Calu3 (cell line): ENCODE results near the gene TFAP2D. TPM values are rescaled to one million over a fixed set of nuclear protein-coding genes. Genes with fewer than 3 reads are reported as not detected.

Experiments used
- BruUV-seq: library from RNA; stranded (reverse); fragments of 400-500 nt; replicated peaks from 2 replicates; lab custom pipeline; 2021; lab: Mats Ljungman, UMichigan
- CTCF ChIA-PET: fragments of 300-600 bp; sonication (Branson Sonifier 250); formaldehyde crosslinking; loops from one replicate; lab custom pipeline; 2022; ENCODE audit warnings: antibody characterized with exemption; lab: Charles Lee
- DNase-seq: peaks from one replicate; pipeline ENCODE4 v3.0.0; 2022
- H3K27ac Mint-ChIP-seq: one replicate; pipeline ENCODE4 v1.8.0; 2022; ENCODE audit warnings: mixed read lengths; ENCODE audit not compliant: unreplicated experiment
- H3K27me3 Mint-ChIP-seq: one replicate; pipeline ENCODE4 v1.8.0; 2022; ENCODE audit warnings: mixed read lengths; ENCODE audit not compliant: unreplicated experiment
- H3K36me3 Mint-ChIP-seq: one replicate; pipeline ENCODE4 v1.8.0; 2022; ENCODE audit warnings: mild to moderate bottlenecking, moderate library complexity, mixed read lengths; ENCODE audit not compliant: insufficient read depth, unreplicated experiment
- H3K4me1 Mint-ChIP-seq: one replicate; pipeline ENCODE4 v1.8.0; 2022; ENCODE audit warnings: mild to moderate bottlenecking, low read depth, mixed read lengths; ENCODE audit not compliant: unreplicated experiment
- H3K4me3 Mint-ChIP-seq: one replicate; pipeline ENCODE4 v1.8.0; 2022; ENCODE audit warnings: mild to moderate bottlenecking, low read depth, moderate library complexity, mixed read lengths; ENCODE audit not compliant: unreplicated experiment
- H3K9me3 Mint-ChIP-seq: one replicate; pipeline ENCODE4 v1.8.0; 2022; ENCODE audit warnings: low read depth, mixed read lengths; ENCODE audit not compliant: unreplicated experiment
- intact Hi-C: fragments of 100-400 bp; cut with micrococcal nuclease; formaldehyde crosslinking; loops from one replicate; pipeline ENCODE4 v1.10.0; 2022; ENCODE audit not compliant: unreplicated experiment
- total RNA-seq: library from RNA; stranded (reverse); gene quantifications from 2 replicates; pipeline ENCODE4 v1.2.3, GENCODE V29; 2022
- TF ChIP-seq, protein P1 (sequence below): fragments of 200-600 bp; IDR thresholded peaks from one replicate; pipeline ENCODE4 v1.8.0; 2022; ENCODE audit warnings: antibody characterized with exemption; ENCODE audit not compliant: unreplicated experiment

Gene TFAP2D
- total RNA-seq, 1 experiment from 2014 or later, result not detected

DNA sequence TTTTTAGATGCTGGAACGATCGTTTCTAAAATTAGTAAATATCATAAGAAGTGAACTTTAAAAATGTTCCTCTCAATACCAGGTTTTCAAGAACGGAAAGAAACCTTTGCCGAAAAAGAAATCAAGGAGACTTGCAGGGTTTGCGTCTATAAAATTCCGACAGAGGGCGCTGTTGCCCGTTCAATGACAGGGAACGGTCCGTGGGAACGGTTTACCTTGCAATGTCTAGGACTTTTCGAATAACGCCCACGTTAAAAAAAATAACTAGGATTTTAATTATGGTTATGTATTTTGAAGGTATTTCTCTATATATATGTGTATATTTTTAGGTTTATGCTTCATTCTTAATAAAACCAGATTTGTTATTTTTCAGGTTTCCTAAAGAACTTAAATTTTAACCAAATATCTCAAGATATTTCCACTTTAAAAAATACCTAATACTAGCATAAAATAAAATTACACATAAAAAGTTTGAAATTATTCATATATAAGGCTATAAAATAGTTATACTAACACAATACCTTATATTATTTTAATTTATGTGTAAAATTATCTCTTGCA lies 102.9 kb downstream of the TFAP2D start:
- Mint-ChIP-seq H3K4me1 (peaks cover 18% of the 10 kb centered on the region), H3K9me3 (no peaks in the 10 kb centered on the region), H3K27me3 (peaks cover 69% of the 10 kb centered on the region), H3K27ac (no peak overlapping the region), H3K4me3 (peak overlapping the region; percentile 80), H3K36me3 (peaks cover 8% of the 10 kb centered on the region)
- CTCF ChIA-PET, result interaction anchor here (0.7 to 0.9 kb wide), 2 partner anchors 24 to 723 kb away, joined by 3 to 4 read pairs; no protein-coding TSS in a partner anchor
- peak; percentile 75 for DNase-seq
- intact Hi-C loops, result loop anchor here (1.0 to 10.0 kb wide), 5 partner anchors 209 to 1209 kb away; no protein-coding TSS in a partner anchor
- TF ChIP-seq, protein P1, sequence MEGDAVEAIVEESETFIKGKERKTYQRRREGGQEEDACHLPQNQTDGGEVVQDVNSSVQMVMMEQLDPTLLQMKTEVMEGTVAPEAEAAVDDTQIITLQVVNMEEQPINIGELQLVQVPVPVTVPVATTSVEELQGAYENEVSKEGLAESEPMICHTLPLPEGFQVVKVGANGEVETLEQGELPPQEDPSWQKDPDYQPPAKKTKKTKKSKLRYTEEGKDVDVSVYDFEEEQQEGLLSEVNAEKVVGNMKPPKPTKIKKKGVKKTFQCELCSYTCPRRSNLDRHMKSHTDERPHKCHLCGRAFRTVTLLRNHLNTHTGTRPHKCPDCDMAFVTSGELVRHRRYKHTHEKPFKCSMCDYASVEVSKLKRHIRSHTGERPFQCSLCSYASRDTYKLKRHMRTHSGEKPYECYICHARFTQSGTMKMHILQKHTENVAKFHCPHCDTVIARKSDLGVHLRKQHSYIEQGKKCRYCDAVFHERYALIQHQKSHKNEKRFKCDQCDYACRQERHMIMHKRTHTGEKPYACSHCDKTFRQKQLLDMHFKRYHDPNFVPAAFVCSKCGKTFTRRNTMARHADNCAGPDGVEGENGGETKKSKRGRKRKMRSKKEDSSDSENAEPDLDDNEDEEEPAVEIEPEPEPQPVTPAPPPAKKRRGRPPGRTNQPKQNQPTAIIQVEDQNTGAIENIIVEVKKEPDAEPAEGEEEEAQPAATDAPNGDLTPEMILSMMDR, result peak; percentile 70
- BruUV-seq, result no TSS peak

DNA sequence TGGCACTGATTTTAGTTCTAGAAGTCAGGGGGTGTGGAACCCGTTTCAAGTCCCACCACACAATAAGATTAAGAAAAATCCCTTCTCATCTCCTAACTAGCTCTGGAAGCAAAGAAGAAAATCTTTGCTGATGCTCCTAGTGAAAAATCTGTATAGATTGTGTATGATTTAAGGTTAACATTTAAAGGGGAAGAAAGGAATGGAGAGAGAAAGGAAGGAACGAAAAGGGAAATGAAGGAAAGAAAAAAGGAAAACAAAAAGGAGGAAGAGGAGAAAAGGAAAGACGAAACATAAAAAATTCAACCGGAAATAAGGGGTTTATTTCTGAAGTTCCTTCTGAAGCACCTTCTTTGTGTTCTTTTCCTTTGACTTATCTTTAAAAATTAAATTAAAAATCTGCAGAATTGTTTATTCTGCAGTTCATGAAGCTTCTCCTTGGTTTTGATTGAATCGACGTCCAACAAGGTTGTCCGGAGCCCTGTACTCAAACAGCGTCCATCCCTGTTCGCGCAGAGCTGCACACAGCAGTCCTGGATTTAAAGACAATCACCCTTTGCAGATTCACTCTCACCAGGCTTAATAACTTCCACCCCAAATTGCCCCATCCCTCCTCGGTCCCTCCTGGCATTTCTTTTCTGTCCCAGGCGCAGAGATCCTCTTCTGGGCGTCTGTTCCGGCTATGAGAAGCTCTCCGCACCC lies 103.8 kb downstream of the TFAP2D start:
- Mint-ChIP-seq H3K9me3 (no peaks in the 10 kb centered on the region), H3K4me1 (peaks cover 27% of the 10 kb centered on the region), H3K27ac (no peak overlapping the region), H3K4me3 (no peak overlapping the region), H3K27me3 (peaks cover 78% of the 10 kb centered on the region), H3K36me3 (peaks cover 8% of the 10 kb centered on the region)
- intact Hi-C loops, result loop anchor here (1.0 to 10.0 kb wide), 5 partner anchors 208 to 1208 kb away; no protein-coding TSS in a partner anchor
- CTCF ChIA-PET, result interaction anchor here (0.7 kb wide), 1 partner anchor 23 kb away, joined by 4 read pairs; no protein-coding TSS in a partner anchor
- TF ChIP-seq, protein P1, result no peak
- BruUV-seq, result no TSS peak
- DNase-seq, result no peak

DNA sequence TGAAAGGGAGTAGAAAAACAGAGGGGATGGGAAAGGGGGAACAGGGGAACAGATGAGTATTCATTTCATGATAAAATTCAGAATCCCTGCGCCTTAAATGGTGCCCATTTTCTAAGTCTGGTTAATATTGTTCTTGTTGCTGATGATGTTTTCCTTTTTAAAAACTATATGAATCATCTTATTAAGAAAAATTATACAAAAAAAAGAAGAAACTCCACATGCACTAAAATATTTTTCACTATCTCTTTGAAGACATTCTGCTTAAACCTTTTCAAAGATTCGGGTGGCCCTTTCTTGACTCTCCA lies 104.3 kb downstream of the TFAP2D start:
- no peaks in the 10 kb centered on the region for H3K9me3 Mint-ChIP-seq
- BruUV-seq, result no TSS peak
- peaks cover 8% of the 10 kb centered on the region for H3K36me3 Mint-ChIP-seq
- CTCF ChIA-PET, result no interaction called here
- TF ChIP-seq, protein P1, result no peak
- intact Hi-C loops, result loop anchor here (10.0 kb wide), 4 partner anchors 207 to 1207 kb away; no protein-coding TSS in a partner anchor
- peaks cover 31% of the 10 kb centered on the region for H3K4me1 Mint-ChIP-seq
- no peak overlapping the region for H3K27ac Mint-ChIP-seq
- H3K27me3 Mint-ChIP-seq, result peaks cover 83% of the 10 kb centered on the region
- DNase-seq, result no peak
- H3K4me3 Mint-ChIP-seq, result no peak overlapping the region

DNA sequence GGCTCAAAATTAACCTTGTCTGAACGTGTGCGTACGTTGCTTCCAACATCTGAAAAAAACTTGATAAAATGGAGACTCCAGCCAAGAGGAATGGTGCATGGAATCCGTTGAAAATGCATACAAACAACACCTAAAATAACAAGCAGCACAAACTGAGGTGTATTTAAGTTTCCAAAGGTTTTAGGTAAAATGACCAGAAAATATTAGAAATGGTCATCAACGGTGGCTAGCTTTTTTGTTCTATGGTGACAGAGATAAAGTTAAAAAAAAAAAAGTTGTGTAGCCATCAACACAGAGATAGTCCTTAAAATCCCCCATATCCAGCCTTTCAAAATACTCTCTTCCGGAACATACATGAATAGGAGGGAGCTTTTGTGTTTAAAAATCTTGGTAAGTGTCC lies 104.7 kb downstream of the TFAP2D start:
- Mint-ChIP-seq H3K36me3 (peaks cover 8% of the 10 kb centered on the region), H3K4me3 (no peak overlapping the region), H3K27me3 (peaks cover 87% of the 10 kb centered on the region), H3K9me3 (no peaks in the 10 kb centered on the region), H3K4me1 (peaks cover 31% of the 10 kb centered on the region), H3K27ac (no peak overlapping the region)
- no peak for DNase-seq
- TF ChIP-seq, protein P1, result no peak
- intact Hi-C loops, result loop anchor here (10.0 kb wide), 4 partner anchors 207 to 1207 kb away; no protein-coding TSS in a partner anchor
- CTCF ChIA-PET, result no interaction called here
- BruUV-seq, result no TSS peak
